K562 (cell line): Measurements from ENCODE around the gene CLIC1. TPM values are rescaled to one million over a fixed set of nuclear protein-coding genes. Genes with fewer than 3 reads are reported as not detected.
A peak's percentile ranks its signal among the peaks of the same experiment; 100 is the strongest.

Experiments used
- BCL6 ChIP-seq: fragments of 250-450 bp; sonication (Bioruptor Pico); IDR thresholded peaks from 2 replicates; pipeline ENCODE4 v1.4.0; 2020
- CHD1 ChIP-seq: fragments of 200-600 bp; sonication (generic); IDR thresholded peaks from one replicate; pipeline ENCODE4 v1.6.1; 2012; ENCODE audit warnings: mild to moderate bottlenecking, moderate library complexity, low read length, inconsistent platforms
- CTBP1 ChIP-seq: fragments of 450-650 bp; IDR thresholded peaks from 2 replicates; pipeline ENCODE4 v1.6.1; 2016; ENCODE audit warnings: borderline replicate concordance
- ESRRB ChIP-seq: fragments of 250-450 bp; sonication (Bioruptor Pico); IDR thresholded peaks from 2 replicates; pipeline ENCODE4 v1.5.0; 2020; ENCODE audit warnings: mild to moderate bottlenecking, moderate library complexity, borderline replicate concordance
- ETS1 ChIP-seq: conservative IDR thresholded peaks from 2 replicates; pipeline ENCODE4 v1.6.1; 2011; ENCODE audit warnings: low read depth, mild to moderate bottlenecking, low read length; ENCODE audit not compliant: control insufficient read depth
- HDAC6 ChIP-seq: IDR thresholded peaks from 2 replicates; pipeline ENCODE4 v1.6.1; 2012; ENCODE audit warnings: low read depth, mild to moderate bottlenecking, control low read depth, inconsistent platforms, low read length, moderate library complexity
- JUNB ChIP-seq: fragments of 450-650 bp; formaldehyde crosslinking; conservative IDR thresholded peaks from 2 replicates; pipeline ENCODE4 v1.4.0; 2020; ENCODE audit warnings: mild to moderate bottlenecking
- KLF16 ChIP-seq: IDR thresholded peaks from 2 replicates; pipeline ENCODE4 v1.6.1; 2016; ENCODE audit warnings: antibody characterized with exemption
- MAFF ChIP-seq: IDR thresholded peaks from 2 replicates; pipeline ENCODE4 v1.6.1; 2012; ENCODE audit warnings: low read length, improper control_type of control experiment
- NR2F6 ChIP-seq: fragments of 450-650 bp; formaldehyde crosslinking; IDR thresholded peaks from 2 replicates; pipeline ENCODE4 v1.4.0; 2020; ENCODE audit warnings: mild to moderate bottlenecking
- RBM34 ChIP-seq: fragments of 200-400 bp; formaldehyde crosslinking; IDR thresholded peaks from 2 replicates; pipeline ENCODE4 v1.6.1; 2018; ENCODE audit warnings: low read length, borderline replicate concordance; ENCODE audit not compliant: insufficient read depth
- RNF219 ChIP-seq: fragments of 250-450 bp; sonication (Bioruptor Pico); IDR thresholded peaks from 2 replicates; pipeline ENCODE4 v1.5.0; 2022; ENCODE audit warnings: mild to moderate bottlenecking
- SMARCE1 ChIP-seq: fragments of 450-650 bp; IDR thresholded peaks from 2 replicates; pipeline ENCODE4 v1.7.1; 2016; ENCODE audit warnings: mild to moderate bottlenecking
- TFAM ChIP-seq: fragments of 250-450 bp; sonication (Bioruptor Pico); conservative IDR thresholded peaks from 2 replicates; pipeline ENCODE4 v1.5.0; 2021; ENCODE audit warnings: mild to moderate bottlenecking, moderate library complexity
- ZNF165 ChIP-seq: fragments of 250-450 bp; sonication (Bioruptor Pico); IDR thresholded peaks from 2 replicates; pipeline ENCODE4 v1.4.0; 2020; ENCODE audit warnings: borderline replicate concordance
- ZNF174 ChIP-seq: fragments of 250-450 bp; sonication (Bioruptor Pico); IDR thresholded peaks from 2 replicates; pipeline ENCODE4 v1.4.0; 2020; ENCODE audit warnings: mild to moderate bottlenecking
- ZNF696 ChIP-seq: fragments of 250-450 bp; sonication (Bioruptor Pico); conservative IDR thresholded peaks from 2 replicates; pipeline ENCODE4 v1.4.0; 2020; ENCODE audit warnings: mild to moderate bottlenecking, moderate library complexity
- ZNF707 ChIP-seq: fragments of 250-450 bp; sonication (Bioruptor Pico); conservative IDR thresholded peaks from 2 replicates; pipeline ENCODE4 v1.8.0; 2022; ENCODE audit warnings: inconsistent platforms, mild to moderate bottlenecking, moderate library complexity
- ZNF764 ChIP-seq: fragments of 250-450 bp; sonication (Bioruptor Pico); IDR thresholded peaks from 2 replicates; pipeline ENCODE4 v1.4.0; 2020; ENCODE audit warnings: low read depth, mild to moderate bottlenecking, moderate library complexity
- ZSCAN32 ChIP-seq: fragments of 450-650 bp; formaldehyde crosslinking; IDR thresholded peaks from 2 replicates; pipeline ENCODE4 v1.4.0; 2020; ENCODE audit warnings: mild to moderate bottlenecking, moderate library complexity
- polyA plus RNA-seq, 8 experiments: library from polyadenylated mRNA; depleted of rRNA in 4 of 8; stranded (reverse) in 5 of 8; unstranded in 3 of 8; fragments of >200 nt; fragmentation: Nextera tagmentation in 2 of 8; fragmentation: Illumina TruSeq in 1 of 8; extraction: Ambion mirVana in 2 of 8; extraction: Trizol in 1 of 8; gene quantifications; 2 replicates each; pipeline versions ENCODE4 v1.2.1 to v1.2.3, GENCODE V29; 2011 to 2014; ENCODE audit warnings: inconsistent platforms in 1 of 8, missing spikeins in 1 of 8
- total RNA-seq, 7 experiments: library from RNA; depleted of rRNA in 6 of 7; stranded (reverse); fragments of >200 nt in 6 of 7; fragmentation: Illumina TruSeq in 2 of 7; extraction: Trizol in 2 of 7; gene quantifications; 2 replicates each; pipeline versions ENCODE4 v1.2.1 to v1.2.3, GENCODE V29; 2011 to 2021; ENCODE audit warnings: low replicate concordance in 1 of 7
- TF ChIP-seq, protein P1 (sequence below): sonication (generic); formaldehyde crosslinking; IDR thresholded peaks from 2 replicates; pipeline ENCODE4 v1.4.0; 2020; ENCODE audit warnings: mild to moderate bottlenecking, missing genetic modification reagents
- TF ChIP-seq, protein P2 (sequence below): fragments of 250-450 bp; sonication (Bioruptor Pico); IDR thresholded peaks from 2 replicates; pipeline ENCODE4 v1.5.0; 2020; ENCODE audit warnings: mild to moderate bottlenecking, borderline replicate concordance

CLIC1 gene
- total and polyA plus RNA-seq, 9 of the 15 experiments (the other 6 are each of a cell fraction or from before 2014, with no cell fraction given): 1,267 to 2,419 (median 1,808) TPM

DNA sequence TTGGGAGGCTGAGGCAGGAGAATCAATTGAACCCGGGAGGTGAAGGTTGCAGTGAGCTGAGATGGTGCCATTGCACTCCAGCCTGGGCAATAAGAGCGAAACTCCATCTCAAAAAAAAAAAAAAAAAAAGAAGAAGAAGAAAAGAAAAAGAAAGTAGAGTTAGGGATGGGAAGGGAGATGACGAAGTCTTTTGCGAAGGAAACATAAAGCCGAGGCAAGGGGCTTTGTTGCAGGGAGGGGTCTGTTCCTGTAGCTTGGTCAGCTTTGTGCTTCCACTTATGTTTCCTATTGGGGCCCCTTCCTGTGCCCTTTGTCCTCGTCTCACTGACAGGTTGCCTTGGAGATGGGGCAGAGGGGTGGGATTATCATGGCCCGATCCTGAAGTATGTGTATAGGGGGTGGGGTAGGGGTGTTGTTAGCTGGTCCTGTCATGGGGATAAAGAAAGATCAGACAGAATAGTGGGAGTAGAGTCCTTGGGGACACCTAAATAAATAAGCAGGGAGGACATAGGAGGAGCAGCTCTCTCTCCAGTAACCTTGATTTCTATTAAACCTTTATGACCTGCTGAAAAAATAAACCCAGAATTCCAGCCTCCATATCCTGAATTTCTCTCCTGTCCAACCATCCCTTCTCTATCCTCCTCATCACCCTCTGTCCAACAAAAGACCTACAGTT, 1.1 kb upstream of the CLIC1 start (continued):
- TF ChIP-seq ZNF165 (CRISPR knock-in tag) (no peak), RBM34 (no peak), TFAM (CRISPR knock-in tag) (no peak), ETS1 (no peak), ZNF764 (CRISPR knock-in tag) (no peak), RNF219 (peak; percentile 45; the same call in 1 of the 2 replicates), JUNB (CRISPR knock-in tag) (no peak), CHD1 (peak; percentile 25), ZSCAN32 (CRISPR knock-in tag) (peak; percentile 10; the same call in 1 of the 2 replicates), ESRRB (no peak), MAFF (no peak), SMARCE1 (no peak), KLF16 (no peak), CTBP1 (no peak), ZNF174 (0 out of 2 replicates have a peak, but pooled peaks have one; percentile 6), BCL6 (CRISPR knock-in tag) (no peak), ZNF696 (CRISPR knock-in tag) (0 out of 2 replicates have a peak, but pooled peaks have one; percentile 6), HDAC6 (no peak), NR2F6 (CRISPR knock-in tag) (no peak), ZNF707 (CRISPR knock-in tag) (no peak)
- TF ChIP-seq, protein P1, sequence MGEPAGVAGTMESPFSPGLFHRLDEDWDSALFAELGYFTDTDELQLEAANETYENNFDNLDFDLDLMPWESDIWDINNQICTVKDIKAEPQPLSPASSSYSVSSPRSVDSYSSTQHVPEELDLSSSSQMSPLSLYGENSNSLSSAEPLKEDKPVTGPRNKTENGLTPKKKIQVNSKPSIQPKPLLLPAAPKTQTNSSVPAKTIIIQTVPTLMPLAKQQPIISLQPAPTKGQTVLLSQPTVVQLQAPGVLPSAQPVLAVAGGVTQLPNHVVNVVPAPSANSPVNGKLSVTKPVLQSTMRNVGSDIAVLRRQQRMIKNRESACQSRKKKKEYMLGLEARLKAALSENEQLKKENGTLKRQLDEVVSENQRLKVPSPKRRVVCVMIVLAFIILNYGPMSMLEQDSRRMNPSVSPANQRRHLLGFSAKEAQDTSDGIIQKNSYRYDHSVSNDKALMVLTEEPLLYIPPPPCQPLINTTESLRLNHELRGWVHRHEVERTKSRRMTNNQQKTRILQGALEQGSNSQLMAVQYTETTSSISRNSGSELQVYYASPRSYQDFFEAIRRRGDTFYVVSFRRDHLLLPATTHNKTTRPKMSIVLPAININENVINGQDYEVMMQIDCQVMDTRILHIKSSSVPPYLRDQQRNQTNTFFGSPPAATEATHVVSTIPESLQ (CRISPR knock-in tag): 0 out of 2 replicates have a peak, but pooled peaks have one; percentile 16
- TF ChIP-seq, protein P2, sequence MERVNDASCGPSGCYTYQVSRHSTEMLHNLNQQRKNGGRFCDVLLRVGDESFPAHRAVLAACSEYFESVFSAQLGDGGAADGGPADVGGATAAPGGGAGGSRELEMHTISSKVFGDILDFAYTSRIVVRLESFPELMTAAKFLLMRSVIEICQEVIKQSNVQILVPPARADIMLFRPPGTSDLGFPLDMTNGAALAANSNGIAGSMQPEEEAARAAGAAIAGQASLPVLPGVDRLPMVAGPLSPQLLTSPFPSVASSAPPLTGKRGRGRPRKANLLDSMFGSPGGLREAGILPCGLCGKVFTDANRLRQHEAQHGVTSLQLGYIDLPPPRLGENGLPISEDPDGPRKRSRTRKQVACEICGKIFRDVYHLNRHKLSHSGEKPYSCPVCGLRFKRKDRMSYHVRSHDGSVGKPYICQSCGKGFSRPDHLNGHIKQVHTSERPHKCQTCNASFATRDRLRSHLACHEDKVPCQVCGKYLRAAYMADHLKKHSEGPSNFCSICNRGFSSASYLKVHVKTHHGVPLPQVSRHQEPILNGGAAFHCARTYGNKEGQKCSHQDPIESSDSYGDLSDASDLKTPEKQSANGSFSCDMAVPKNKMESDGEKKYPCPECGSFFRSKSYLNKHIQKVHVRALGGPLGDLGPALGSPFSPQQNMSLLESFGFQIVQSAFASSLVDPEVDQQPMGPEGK (CRISPR knock-in tag): 0 out of 2 replicates have a peak, but pooled peaks have one; percentile 62
